NCI-H82 treated with DMSO at 0.1 percent for 48 hours (cell line): ENCODE measurements around the gene FARP1.
"Not testable (repeated sequence)": the region's sequence is repeated elsewhere in the genome, so short reads cannot be mapped to it uniquely, and the experiment has no call there.

ENCODE experiments used
- DNase-seq: peaks from one replicate; lab custom pipeline; 2025; ENCODE audit not compliant: unreplicated experiment; lab: John Stamatoyannopoulos, UW

FARP1 gene

DNA sequence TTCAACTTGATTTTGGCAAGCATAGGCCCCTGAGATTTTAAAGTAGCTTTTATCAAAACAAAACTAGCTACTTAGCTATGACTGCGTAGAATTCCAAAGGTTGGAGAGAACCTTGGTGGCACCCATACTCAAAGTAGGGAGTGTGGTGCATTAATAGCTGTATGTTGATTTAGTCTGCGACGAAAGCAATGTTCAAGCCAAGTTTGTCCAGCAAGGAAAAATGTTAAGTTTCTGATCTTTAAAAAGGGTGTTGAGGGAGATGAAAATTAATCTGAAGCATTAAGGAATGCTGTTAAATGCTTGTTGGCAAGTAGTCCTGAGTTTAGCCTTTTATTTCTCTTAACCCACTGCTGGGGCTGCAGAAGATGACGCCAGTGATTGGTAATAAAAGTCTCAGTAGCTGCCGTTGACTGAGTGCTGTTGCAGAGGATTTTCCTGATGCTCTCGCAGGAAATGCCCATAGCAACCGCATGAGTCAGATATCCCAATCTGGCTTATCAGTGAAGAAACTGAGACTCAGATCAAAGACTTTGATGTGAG, 110.1 kb downstream of the FARP1 start:
- DNase-seq, result no peak

DNA sequence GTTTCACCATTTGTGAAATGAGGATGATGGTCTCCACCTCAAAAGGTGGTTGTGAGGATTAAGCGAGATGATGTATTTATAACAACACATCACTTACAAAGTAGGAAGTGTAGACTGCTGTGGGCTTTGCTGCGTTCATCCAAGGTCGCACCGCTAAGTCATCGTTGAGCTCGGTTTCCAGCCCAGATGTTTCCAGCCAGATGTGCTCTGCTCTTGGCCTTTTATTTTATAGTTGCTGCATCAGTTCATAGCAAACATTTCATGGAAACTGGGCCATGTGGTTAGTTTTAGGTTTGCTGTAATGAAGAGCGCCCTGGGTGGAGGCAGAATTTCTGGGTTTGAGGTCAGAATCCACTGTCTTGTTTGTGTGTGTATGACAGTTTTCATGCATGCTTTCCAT, 110.6 kb downstream of the FARP1 start:
- no peak for DNase-seq

DNA sequence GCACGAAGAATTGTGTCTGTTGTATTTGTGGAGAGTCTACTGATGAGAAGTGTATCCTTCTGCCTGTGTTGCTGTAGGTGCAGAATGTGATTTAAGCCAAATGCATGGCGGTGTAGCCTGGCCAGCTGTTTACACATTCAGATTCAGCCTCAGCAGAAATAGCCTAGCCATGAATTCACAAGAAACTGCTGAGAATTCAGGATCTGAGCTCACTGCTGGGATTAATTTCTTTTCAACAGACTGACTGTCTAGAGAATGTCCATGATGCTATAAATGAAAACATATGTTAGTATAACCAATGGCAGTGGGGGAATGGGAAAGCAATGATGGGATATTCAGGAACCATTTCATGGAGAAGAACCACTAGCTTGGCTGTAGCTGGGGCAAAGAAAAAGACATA, 111.6 kb downstream of the FARP1 start:
- DNase-seq, result no peak

DNA sequence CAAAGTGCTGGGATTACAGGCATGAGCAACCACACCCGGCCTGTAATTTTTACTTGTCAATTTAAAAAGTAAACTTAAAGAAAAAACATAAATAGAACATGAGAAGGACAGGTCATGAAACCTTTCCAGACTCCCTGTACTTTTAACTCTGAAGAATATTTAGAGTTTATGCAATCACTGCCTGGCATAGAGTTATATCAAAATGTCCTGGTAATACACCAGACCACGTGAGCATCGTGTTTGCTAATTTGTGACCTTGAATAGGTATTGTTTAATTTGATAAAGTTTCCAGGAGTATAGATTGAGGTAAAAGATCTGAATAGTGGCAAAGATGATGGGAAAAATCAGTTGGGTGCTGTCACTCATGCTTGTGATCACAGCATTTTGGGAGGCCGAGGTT, 115.3 kb downstream of the FARP1 start:
- no peak for DNase-seq

DNA sequence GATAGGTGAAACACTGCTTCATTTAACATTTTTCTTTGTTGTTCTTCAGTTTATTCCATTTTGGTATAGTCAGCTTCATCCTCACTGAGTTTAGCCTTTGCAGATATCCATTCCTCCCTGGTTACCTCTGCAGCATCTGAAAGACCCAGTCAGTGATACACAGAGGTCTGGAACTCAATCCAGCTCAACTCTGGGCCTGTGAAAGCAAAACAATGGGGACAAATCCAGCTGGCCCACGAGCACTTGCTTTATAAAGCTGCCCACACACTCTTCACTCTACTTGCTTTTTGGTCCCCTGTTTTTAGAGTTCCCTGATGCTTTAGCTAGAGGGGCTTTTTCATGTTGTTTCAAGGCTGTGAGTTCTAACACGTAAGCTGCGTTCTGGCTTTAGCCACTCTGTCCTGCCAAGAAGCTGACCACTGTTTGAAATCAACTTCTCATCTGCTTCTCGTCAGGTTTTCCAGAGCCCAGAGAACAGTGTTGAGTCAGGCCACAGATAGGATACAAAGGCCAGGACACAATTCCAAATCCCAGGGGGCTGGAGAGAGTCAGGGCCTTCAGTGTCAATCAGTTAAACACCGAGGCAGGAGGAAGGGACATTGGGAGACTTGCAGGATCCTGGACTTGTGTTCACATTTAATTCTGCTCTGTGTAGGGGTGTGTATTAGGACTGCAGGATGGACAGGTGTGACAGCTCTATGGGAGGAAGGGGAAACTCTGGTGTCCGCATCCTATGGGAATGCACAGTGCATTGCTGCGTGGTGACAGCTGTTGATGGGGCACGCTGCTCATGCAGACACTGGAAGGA, 117.7 kb downstream of the FARP1 start:
- no peak for DNase-seq

DNA sequence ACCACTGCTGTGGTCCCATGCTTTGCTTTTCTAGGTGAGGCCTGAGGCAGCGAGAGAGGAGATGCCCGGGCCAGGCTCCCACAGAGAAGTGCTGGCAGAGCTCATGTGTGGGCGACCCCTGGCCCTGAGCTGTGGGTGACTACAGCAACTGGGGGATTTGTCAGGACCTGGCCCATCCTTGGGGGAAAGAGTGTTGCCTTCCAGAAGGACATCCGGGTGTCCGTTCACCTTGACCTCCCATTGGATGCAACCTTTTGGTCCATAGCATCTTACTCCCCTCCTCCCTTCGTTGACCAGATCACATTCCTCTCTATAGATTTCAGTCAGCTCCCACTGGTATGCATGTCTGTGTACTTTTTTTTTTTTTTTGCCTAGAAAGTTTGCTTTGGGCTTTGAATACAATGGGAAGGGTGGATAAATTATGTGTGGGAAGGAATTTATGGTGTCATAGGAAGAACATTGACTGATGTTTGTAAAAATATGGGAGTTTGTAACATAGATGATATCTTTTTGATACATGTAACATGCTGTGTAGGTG, 118.3 kb downstream of the FARP1 start:
- DNase-seq, result no peak

DNA sequence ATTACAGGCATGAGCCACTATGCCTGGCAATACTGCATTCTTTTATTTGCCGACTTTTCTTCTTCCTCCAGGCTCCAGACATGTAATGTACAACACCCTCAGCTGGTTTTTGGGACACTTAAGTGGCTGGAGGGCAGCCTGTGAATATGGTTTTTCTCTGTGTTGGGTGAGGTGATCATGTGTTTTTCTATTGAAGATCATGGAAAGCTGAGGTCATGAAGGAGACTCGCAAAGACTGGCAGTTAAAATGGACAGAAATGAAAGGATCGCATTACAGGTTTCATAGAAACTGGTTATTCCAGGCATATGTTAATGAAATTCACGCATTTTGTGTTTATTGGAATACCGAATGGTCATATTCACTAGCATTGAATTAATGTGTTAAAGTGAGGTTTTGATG, 119.4 kb downstream of the FARP1 start:
- no peak for DNase-seq

DNA sequence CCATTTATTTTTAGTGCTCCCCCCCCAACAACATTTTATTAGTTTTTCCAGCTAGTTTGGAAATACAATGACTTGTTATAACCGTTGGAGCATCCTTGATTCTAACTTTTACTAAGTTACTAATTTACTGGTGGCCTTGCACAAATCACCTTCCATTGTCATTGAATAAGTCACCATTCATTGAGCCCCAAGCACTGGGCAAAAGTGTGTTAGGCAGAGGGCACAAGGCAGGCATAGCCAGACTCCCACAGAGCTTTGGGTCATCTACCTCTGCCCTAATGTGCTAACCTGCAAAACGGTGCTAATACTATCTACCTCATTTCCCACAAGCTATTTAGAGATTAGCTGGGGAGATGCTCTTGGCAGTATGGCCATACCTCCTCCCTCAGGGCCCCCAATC, 120.9 kb downstream of the FARP1 start:
- DNase-seq, result no peak

DNA sequence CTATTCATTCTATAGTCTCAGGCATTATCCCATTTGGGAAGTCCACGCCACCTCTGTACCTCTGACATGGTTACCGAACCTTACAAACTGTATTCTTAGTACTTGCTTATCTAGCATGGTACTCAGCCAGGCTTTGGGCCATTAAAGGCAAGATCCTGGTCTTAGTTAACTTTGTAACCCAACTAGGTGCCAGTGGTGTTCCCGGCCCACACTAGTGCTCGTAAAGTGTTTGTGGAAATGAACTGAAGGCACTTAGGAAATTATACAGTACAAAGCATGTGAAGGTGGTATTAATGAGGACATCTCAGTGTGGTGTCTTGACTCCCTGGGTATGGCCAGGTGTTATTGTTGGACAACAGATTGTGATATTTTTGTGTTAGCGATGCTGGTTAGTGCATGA, 122.0 kb downstream of the FARP1 start:
- no peak for DNase-seq

DNA sequence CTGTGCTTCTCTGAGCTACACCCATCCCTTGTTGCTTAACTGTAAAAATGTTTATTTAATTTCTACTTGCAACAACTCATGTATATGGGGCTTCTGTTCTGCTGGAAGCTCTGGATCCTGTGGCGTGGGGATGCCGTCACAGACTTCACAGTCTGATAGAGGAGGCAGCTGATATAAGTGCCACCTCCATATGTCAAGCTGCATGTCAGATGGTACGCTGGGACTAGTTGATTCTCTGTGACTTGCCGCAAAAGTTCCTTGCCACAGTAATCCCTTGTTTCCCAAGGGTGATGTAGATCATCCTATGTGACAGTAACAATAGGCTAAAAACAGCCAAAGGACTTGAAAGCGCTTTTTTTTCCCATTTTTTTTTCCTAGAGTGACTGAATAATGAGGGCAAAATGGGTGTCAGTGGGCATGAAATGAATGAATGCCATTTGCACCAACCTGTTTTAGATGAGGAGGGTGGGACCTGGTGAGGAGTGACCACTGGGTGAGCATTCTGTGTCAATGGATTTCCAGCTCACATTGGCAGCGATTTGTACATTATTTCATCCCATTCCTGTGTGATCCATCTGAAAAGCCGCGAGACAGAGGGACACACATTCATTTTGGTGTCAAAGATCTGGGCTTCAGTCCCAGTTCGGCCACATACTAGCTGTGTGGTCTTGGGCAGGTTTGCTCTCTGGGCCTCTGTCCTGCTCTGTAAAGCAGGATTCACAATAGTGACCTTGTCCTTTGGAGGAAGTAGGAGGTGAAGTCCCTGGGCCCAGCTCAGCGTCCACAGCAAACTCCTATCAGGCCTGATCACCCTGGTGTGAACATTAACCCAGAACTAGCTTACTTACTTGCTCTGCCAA, 123.0 kb downstream of the FARP1 start:
- DNase-seq, result no peak

DNA sequence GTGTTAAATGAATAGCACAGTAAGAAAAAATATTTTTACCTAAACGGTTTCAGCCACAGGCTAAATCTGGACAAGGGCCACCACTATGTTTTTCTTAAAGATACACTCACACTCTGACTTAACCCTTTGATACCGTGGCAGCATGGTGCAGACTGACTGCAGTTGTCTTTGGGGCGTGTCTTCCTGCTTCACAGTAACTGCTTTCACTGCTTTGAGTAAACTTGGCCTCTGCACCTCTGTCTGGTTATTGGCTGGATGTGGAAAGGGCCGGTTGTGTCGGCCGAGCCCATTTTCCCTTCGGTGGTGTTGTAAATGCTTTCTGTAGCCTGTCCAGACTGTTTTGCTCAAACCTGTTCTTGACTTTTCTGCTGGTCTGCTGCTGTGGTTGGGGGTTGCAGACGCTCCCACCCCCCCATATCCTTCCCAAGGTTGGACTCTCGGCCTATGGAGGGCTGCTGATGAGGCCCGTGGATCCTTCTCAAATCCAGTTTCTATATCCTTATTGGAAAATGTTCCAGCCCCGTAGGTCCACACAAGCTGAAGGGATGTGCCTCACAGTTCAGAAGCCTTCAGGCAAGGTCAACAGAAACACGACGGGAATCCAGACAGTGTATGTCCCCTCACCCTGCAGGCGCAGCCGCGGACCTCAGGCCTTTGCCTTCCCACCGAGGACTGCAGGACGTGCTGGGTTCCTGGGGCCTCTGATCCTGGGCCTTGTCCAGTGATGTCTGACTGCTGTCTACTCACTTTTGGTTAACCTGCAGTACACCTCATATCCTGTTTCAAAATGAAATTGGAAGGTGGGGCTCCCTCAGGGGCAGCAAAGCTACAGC, 124.4 kb downstream of the FARP1 start:
- no peak for DNase-seq

DNA sequence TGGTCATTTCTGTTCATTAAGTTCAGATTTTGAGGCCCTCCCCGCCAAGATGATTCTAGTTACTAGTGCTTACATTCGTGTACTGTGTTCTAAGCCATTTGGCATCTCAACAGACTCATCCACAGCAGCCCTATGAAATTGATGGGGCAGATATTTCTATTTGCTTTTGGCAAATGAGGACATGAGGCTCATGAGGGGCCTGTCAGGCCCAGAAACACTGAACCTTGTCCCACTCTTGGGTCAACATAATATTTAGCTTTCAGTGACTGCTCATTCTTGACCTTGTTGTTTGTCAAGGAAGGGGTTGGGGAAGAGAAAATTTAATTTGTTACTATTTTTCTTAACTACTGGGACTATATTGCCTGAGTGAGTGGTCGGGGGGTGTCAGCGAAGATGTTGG, 126.5 kb downstream of the FARP1 start:
- no peak for DNase-seq

DNA sequence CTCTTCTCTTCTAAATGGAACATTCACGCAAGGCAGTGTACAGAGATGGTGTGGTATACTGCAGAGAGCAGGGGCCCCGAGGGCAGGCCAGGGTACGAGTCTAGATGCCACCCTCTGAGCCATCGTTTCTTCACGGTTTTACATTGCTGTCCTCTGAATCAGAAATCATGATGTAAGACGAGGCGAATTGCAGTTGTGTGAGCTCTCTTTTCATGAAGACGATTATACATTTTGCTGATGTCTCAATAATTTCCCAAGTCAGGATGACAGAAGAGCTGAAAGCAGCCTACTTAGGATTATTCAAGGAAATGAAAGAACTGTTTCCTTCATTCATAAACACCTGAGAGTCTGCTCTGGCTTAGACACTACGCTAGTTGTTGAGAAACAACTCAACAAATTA, 127.9 kb downstream of the FARP1 start:
- DNase-seq, result no peak

DNA sequence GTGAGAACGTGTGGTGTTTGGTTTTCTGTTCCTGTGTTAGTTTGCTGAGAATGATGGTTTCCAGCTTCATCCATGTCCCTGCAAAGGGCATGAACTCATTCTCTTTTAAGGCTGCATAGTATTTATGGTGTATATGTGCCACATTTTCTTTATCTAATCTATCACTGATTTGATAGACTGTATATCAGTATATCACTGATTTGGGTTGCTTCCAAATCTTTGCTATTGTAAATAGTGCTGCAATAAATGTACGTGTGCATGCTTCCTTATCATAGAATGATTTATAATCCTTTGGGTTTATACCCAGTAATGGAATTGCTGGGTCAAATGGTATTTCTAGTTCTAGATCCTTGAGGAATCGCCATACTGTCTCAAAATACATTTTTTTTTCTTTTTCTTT, 128.8 kb downstream of the FARP1 start:
- DNase-seq, result not testable (repeated sequence)

DNA sequence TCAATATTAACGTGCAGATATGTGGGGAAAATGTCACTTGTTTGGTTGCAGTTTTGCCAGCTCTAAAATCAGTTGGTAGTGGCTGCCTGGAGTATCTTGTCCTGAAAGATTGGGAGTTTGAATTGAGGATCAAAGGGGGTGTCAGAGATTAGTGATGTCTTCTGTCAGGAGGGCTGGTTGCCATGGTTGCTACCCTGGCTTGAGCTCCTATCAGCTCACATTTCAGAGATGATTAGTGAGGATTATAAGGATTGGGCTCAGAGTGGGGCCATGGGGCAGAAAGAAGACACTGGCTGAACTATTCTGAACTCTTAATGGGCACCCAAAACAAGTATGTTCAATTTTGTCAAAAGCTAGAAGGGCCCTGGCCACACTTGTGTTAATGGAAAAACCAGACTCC, 129.7 kb downstream of the FARP1 start:
- DNase-seq, result peak; percentile 94

DNA sequence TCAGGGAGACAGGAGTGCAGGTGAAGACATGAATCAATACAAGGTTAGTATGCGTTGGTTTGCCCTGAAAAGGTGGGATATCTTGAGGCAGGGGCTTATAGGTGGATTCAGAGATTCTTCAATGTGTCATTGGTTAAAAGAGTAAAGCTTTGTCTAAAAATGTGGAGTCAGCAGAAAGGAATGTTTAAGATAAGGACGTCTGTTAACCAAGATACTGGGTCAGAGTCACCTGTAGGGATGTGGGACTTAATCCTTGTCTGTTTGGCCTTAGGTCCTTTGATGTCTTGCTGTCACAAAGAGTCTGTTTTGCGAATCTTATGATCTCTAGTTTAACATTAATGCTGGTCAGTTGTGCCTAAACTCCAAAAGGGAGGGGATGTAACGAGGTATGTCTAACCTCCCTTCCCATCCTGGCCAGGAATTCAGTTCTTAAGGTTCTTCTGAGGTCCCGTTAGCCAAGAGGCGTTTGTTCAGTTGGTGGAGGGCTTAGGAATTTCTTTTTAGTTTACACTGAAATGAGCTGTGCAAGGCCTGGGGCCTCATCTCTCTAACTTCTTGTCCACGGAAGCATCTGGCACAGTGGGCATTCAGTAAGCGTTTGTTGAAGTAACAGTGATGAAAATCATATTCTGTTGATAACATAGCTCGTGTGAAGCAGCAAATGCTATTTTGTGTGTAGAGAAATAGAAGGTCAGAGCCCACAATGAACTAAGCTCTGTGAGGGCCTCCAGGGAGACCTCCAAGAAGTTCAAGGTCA, 130.4 kb downstream of the FARP1 start:
- no peak for DNase-seq

DNA sequence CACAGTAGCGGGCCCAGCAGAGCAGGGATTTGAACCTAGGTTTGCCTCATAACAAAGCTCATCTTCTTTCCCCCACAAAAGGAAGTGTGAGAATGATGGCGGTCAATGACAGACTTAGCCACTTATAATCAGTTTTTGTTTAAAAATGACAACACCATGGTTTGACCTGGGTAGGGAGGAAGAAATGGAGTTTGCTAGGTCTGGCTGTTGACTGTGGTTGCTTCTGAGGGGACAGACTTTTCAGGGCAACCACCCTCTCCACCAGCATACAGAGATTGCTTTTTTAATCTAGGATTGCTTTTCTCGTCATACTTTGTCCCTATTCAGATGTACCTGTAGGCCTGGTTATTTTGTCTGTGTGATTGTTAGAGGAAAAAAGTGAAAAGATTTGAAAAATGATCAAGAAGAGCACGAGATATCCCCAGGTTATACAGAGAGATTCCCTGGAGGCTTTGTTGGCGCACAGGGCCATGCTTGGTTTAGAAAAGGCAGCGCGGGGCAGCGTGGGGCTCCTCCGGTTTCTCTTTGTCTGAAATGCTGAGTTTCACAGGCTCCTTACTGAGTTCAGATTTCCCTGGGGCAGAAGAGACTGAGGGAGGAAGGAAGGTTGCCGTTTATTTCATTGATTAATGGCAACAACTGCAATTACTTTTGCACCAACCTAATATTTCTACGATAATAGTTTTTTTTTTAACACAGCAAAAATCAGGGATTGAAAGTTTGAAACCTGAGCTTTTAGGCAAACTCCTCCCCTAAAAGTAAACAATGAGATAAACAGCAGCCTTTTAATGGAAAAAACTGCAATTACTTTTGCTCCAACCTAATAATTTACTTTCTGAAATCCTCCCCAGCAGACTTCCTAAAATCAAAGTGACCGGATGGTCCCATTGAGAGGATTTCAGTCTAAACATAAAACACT, 131.2 kb downstream of the FARP1 start:
- DNase-seq, result no peak

DNA sequence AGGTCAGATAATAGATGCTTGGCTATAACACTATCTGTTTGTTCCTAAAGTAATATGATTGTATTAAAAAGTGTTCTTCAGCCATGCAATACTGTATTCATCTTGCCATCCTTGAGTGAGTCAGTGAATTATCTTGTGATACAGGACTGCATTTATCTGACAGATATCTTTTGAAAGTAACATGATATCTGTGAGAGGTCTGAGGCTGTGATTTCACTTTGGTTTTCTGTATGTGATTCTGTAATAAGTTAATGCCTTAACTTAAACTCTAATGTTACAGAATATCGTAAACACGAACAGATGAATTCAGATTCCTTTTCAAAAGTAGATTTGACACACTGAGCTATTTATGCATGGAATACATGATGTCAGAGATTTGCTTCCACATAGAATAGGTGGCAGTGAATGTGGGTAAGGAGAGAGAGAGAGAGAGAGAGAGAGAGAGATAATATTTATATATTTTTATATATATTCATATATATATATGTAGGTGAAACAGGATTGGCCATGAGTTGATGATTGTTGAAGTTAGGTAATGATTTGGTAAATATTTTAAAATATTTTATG, 132.1 kb downstream of the FARP1 start:
- no peak for DNase-seq

DNA sequence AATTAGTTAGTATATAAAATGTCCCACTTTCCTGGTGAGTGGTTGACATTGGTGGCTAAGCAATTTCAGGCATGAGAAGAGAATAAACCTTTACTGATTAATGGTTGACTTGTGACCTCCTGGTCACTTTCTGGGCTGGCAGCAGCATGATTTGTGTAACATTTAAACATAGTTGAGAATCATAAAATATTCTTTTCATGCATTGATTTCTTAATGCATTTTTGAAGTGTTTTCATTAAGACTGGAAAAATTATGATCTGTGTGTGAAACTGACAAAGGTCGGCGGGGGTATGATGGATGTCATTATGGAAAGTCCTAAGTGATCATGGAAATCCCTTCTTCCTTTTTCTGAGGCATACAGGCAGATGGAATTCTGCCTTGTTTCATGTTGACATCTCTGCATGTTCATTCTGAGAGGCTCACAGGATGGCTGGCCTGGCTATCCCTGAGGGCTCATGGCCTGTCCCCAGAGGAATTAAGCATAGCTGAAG, 132.8 kb downstream of the FARP1 start:
- DNase-seq, result no peak
